Loucy (cell line): ENCODE results near the gene CSN3.
"Not testable (repeated sequence)": the region's sequence is repeated elsewhere in the genome, so short reads cannot be mapped to it uniquely, and the experiment has no call there.

ENCODE experiments used
- H2AFZ ChIP-seq: fragments of 200-600 bp; sonication (generic); 2 replicates; pipeline ENCODE4 v1.6.0; 2016; ENCODE audit warnings: antibody characterized with exemption, mild to moderate bottlenecking, low read length, moderate library complexity
- H3F3A ChIP-seq: fragments of 200-600 bp; 2 replicates; pipeline ENCODE4 v1.6.0; 2016; ENCODE audit warnings: antibody characterized with exemption, low read depth, mild to moderate bottlenecking
- H3K27me3 ChIP-seq: fragments of 200-600 bp; sonication (generic); 2 replicates; pipeline ENCODE4 v1.6.1; 2014; ENCODE audit warnings: low read length, mild to moderate bottlenecking; ENCODE audit not compliant: insufficient read depth, poor library complexity, severe bottlenecking
- H3K36me3 ChIP-seq: fragments of 200-600 bp; sonication (generic); 2 replicates; pipeline ENCODE4 v1.6.1; 2016; ENCODE audit warnings: low read length; ENCODE audit not compliant: insufficient read depth
- H3K4me1 ChIP-seq: fragments of 200-600 bp; sonication (generic); 2 replicates; pipeline ENCODE4 v1.5.1; 2014; ENCODE audit warnings: low read length, mild to moderate bottlenecking; ENCODE audit not compliant: insufficient read depth, poor library complexity, severe bottlenecking
- H3K4me2 ChIP-seq: fragments of 200-600 bp; sonication (generic); 2 replicates; pipeline ENCODE4 v1.6.0; 2014; ENCODE audit warnings: antibody characterized with exemption, low read length, low read depth, mild to moderate bottlenecking; ENCODE audit not compliant: poor library complexity, severe bottlenecking
- H3K4me3 ChIP-seq: fragments of 200-600 bp; sonication (generic); 2 replicates; pipeline ENCODE4 v1.5.1; 2014; ENCODE audit warnings: low read length, mild to moderate bottlenecking, mixed read lengths; ENCODE audit not compliant: poor library complexity, severe bottlenecking
- H3K79me2 ChIP-seq: fragments of 200-600 bp; sonication (generic); 2 replicates; pipeline ENCODE4 v1.6.1; 2014; ENCODE audit warnings: low read length; ENCODE audit not compliant: insufficient read depth
- H3K9ac ChIP-seq: fragments of 200-600 bp; sonication (generic); 2 replicates; pipeline ENCODE4 v1.6.0; 2014; ENCODE audit warnings: mild to moderate bottlenecking, low read depth, low read length, moderate library complexity; ENCODE audit not compliant: poor library complexity, severe bottlenecking
- H3K9me2 ChIP-seq: fragments of 200-600 bp; sonication (generic); replicated peaks from 2 replicates; pipeline ENCODE4 v1.6.1; 2016; ENCODE audit warnings: low read depth, low read length, mixed read lengths
- H3K9me3 ChIP-seq: fragments of 200-600 bp; sonication (generic); 2 replicates; pipeline ENCODE4 v1.6.1; 2014; ENCODE audit warnings: mild to moderate bottlenecking, antibody characterized with exemption, low read length, low read depth; ENCODE audit not compliant: insufficient read depth
- H4K20me1 ChIP-seq: fragments of 200-600 bp; sonication (generic); 2 replicates; pipeline ENCODE4 v1.6.0; 2014; ENCODE audit warnings: antibody characterized with exemption, low read length, mild to moderate bottlenecking; ENCODE audit not compliant: insufficient read depth, poor library complexity, severe bottlenecking
- EZH2phosphoT487 ChIP-seq: fragments of 200-600 bp; IDR thresholded peaks from 2 replicates; pipeline ENCODE4 v1.6.1; 2018; ENCODE audit warnings: antibody characterized with exemption, mild to moderate bottlenecking, moderate library complexity, borderline replicate concordance
- TF ChIP-seq, protein P1 (sequence below): fragments of 200-600 bp; sonication (generic); conservative IDR thresholded peaks from 2 replicates; pipeline ENCODE4 v1.5.1; 2014; ENCODE audit warnings: mild to moderate bottlenecking, antibody characterized with exemption, low read length

Gene CSN3, protein sequence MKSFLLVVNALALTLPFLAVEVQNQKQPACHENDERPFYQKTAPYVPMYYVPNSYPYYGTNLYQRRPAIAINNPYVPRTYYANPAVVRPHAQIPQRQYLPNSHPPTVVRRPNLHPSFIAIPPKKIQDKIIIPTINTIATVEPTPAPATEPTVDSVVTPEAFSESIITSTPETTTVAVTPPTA

DNA sequence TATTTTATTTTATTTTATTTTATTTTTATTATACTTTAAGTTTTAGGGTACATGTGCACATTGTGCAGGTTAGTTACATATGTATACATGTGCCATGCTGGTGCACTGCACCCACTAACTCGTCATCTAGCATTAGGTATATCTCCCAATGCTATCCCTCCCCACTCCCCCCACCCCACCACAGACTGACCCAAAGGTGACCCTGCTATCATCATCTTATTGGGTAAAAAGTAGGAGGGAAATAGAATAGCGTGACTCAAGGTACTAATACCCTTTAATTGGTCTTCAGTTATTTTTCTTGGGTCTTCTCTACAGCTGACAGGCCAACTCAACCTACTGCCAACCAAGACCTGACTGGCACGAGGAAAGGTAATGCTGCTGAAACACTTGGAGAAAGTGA is at the start of gene CSN3:
Gene CSN3 (plus strand): TSS at position 301 of the 400 bp plus-strand sequence. CDS start 2,223 bp downstream, outside the sequence.
- H3K4me2 ChIP-seq, H3K79me2 ChIP-seq, H2AFZ ChIP-seq, H3F3A ChIP-seq, H4K20me1 ChIP-seq, H3K9ac ChIP-seq, H3K9me3 ChIP-seq, H3K36me3 ChIP-seq, H3K4me1 ChIP-seq, H3K4me3 ChIP-seq, H3K9me2 ChIP-seq, H3K27me3 ChIP-seq: not testable (repeated sequence)

DNA sequence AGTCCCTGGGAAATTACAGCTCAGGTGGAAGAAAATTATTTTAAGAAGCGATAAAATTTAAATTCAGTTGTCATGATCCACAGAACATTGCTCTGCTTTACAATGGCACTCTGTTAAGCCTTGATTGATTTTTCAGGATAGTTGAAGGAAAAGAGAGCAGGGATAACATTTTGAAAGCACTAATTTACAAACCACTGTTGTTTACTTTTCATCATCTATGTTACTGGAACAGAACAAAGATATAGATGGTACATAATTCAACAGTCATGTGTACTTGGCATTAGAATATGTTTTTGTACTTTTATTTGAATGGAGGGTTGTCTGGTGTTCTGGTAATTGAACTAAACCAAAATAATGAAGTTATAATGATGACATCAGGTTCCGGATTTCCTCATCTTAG is 49.5 kb upstream of the CSN3 start:
- Histone ChIP-seq H3K79me2 (no peaks in the 10 kb centered on the region), H2AFZ (no peak overlapping the region), H3K9me2 (no peaks in the 10 kb centered on the region), H3K4me3 (no peak overlapping the region), H3K4me1 (no peaks in the 10 kb centered on the region), H3K9ac (no peak overlapping the region), H4K20me1 (no peaks in the 10 kb centered on the region), H3K4me2 (no peak overlapping the region), H3K36me3 (no peaks in the 10 kb centered on the region), H3K27me3 (no peaks in the 10 kb centered on the region), H3K9me3 (no peaks in the 10 kb centered on the region), H3F3A (no peaks in the 10 kb centered on the region)
- no peak for TF ChIP-seq EZH2phosphoT487
- TF ChIP-seq, protein P1, sequence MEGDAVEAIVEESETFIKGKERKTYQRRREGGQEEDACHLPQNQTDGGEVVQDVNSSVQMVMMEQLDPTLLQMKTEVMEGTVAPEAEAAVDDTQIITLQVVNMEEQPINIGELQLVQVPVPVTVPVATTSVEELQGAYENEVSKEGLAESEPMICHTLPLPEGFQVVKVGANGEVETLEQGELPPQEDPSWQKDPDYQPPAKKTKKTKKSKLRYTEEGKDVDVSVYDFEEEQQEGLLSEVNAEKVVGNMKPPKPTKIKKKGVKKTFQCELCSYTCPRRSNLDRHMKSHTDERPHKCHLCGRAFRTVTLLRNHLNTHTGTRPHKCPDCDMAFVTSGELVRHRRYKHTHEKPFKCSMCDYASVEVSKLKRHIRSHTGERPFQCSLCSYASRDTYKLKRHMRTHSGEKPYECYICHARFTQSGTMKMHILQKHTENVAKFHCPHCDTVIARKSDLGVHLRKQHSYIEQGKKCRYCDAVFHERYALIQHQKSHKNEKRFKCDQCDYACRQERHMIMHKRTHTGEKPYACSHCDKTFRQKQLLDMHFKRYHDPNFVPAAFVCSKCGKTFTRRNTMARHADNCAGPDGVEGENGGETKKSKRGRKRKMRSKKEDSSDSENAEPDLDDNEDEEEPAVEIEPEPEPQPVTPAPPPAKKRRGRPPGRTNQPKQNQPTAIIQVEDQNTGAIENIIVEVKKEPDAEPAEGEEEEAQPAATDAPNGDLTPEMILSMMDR = no peak

DNA sequence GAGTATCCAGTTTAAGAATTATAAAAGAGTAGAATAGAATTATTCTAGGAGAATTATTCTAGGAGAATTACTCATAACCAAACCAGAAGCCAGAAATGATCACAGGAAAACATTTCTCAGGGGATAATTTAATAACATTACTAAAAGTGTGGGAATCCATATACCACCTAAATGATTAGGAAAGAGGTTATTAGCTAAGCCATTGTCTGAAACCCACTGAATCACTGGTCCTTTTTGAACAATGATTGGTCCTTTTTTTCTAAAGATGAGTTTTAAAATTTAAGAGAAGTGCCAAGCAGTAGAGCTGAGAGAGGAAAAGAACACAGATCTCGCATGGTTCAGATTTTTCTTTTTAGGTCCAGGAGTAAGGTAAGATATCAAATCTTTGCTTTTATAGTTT is 47.0 kb upstream of the CSN3 start, which contains the start of gene ODAM:
Gene ODAM (plus strand): TSS at position 301 of the 400 bp plus-strand sequence. CDS start 819 bp downstream, outside the sequence.
- no peak within 1 kb of the TSS for H3K4me2 ChIP-seq
- no peak within 1 kb of the TSS for H3K9ac ChIP-seq
- H3F3A ChIP-seq = no peaks in the 10 kb centered on the region
- no peaks in the 10 kb centered on the region for H3K27me3 ChIP-seq
- H3K36me3 ChIP-seq = no peaks in the 10 kb centered on the region
- no peaks in the 10 kb centered on the region for H3K79me2 ChIP-seq
- H3K4me3 ChIP-seq = no peak within 1 kb of the TSS
- H4K20me1 ChIP-seq = no peaks in the 10 kb centered on the region
- no peaks in the 10 kb centered on the region for H3K9me2 ChIP-seq
- no peaks in the 10 kb centered on the region for H3K4me1 ChIP-seq
- no peak within 1 kb of the TSS for H2AFZ ChIP-seq
- H3K9me3 ChIP-seq = no peaks in the 10 kb centered on the region
- TF ChIP-seq EZH2phosphoT487 = no peak
- TF ChIP-seq, protein P1 = no peak

DNA sequence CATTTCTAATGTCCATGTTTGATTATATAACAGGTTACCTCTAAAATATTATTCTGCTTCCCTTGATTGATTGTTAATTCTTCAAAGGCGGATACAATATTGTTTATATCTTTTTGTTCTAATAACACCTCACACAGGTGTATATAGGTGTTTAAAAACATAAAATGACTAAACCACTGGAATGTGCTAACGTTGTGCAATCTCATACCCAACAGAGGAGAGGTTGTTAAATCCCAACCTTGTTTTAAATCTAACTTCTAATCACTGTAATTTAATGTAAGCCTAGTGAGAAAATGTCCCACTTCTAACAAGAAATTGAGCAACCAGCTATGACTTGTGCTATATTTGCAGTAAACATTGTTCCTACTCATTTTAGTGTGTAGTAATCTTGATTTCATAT is 45.5 kb upstream of the CSN3 start:
- no peaks in the 10 kb centered on the region for H3K9me2 ChIP-seq
- no peaks in the 10 kb centered on the region for H4K20me1 ChIP-seq
- H3K4me1 ChIP-seq = no peaks in the 10 kb centered on the region
- no peak overlapping the region for H3K9ac ChIP-seq
- H3K4me2 ChIP-seq = no peak overlapping the region
- no peak overlapping the region for H3K4me3 ChIP-seq
- no peaks in the 10 kb centered on the region for H3K79me2 ChIP-seq
- no peaks in the 10 kb centered on the region for H3K9me3 ChIP-seq
- H3F3A ChIP-seq = no peaks in the 10 kb centered on the region
- no peaks in the 10 kb centered on the region for H3K27me3 ChIP-seq
- no peaks in the 10 kb centered on the region for H3K36me3 ChIP-seq
- H2AFZ ChIP-seq = no peak overlapping the region
- TF ChIP-seq EZH2phosphoT487 = no peak
